Activated CD8-positive, alpha-beta T cell treated with anti-CD3 and anti-CD28 coated beads, Interleukin-2, amount 10 ng/mL, durations not matched to agents 7 days and 5 days (primary cell): ENCODE measurements around the gene FAM216B. TPM values are rescaled to one million over a fixed set of nuclear protein-coding genes. Genes with fewer than 3 reads are reported as not detected.

Source experiments
- total RNA-seq, 2 experiments: library from RNA; stranded (reverse); gene quantifications; one replicate each; pipeline ENCODE4 v1.2.3, GENCODE V29; 2021

Gene FAM216B
- total RNA-seq, 2 experiments from 2014 or later: not detected

Other genes with a start within 250 kb of the FAM216B start
- under 1 TPM; 0.32 to 0.94 TPM for gene TNFSF11, start 207.4 kb upstream of the FAM216B start, total RNA-seq
- gene EPSTI1, start 210.7 kb downstream of the FAM216B start, total RNA-seq: 10 to 100 TPM; 59.0 to 68.1 TPM
- 10 to 100 TPM; 12.3 to 14.2 TPM for gene DNAJC15, start 242.0 kb downstream of the FAM216B start, total RNA-seq